HEK293T (cell line): ENCODE measurements around the gene KIF5C.

Source experiments
- CTCF ChIA-PET: fragments of 350-600 bp; formaldehyde crosslinking; extraction: SDS; loops from one replicate; lab custom pipeline; 2021; ENCODE audit warnings: antibody characterized with exemption, inconsistent platforms; lab: Yijun Ruan, JAX
- POLR2A ChIA-PET: fragments of 350-600 bp; formaldehyde crosslinking; extraction: SDS; loops from one replicate; lab custom pipeline; 2020; ENCODE audit warnings: antibody characterized with exemption, inconsistent platforms; lab: Yijun Ruan, JAX
- DNase-seq: peaks from one replicate; pipeline ENCODE4 v3.0.0; 2012; ENCODE audit warnings: mixed read lengths; ENCODE audit errors: extremely low spot score
- ARNT ChIP-seq: fragments of 450-650 bp; IDR thresholded peaks from 2 replicates; pipeline ENCODE4 v1.6.1; 2017; ENCODE audit warnings: mild to moderate bottlenecking
- BHLHE40 ChIP-seq: fragments of 450-650 bp; IDR thresholded peaks from 2 replicates; pipeline ENCODE4 v1.6.1; 2016; ENCODE audit warnings: mild to moderate bottlenecking, moderate library complexity, borderline replicate concordance
- CTBP1 ChIP-seq: fragments of 450-650 bp; IDR thresholded peaks from 2 replicates; pipeline ENCODE4 v1.6.1; 2016; ENCODE audit warnings: borderline replicate concordance
- ELF4 ChIP-seq: fragments of 450-650 bp; IDR thresholded peaks from 2 replicates; pipeline ENCODE4 v1.6.1; 2017; ENCODE audit warnings: antibody characterized with exemption
- FOXA1 ChIP-seq: fragments of 450-650 bp; IDR thresholded peaks from 2 replicates; pipeline ENCODE4 v1.6.1; 2016; ENCODE audit warnings: mild to moderate bottlenecking
- FOXK2 ChIP-seq: fragments of 450-650 bp; IDR thresholded peaks from 2 replicates; pipeline ENCODE4 v1.6.1; 2016; ENCODE audit warnings: mild to moderate bottlenecking
- FOXM1 ChIP-seq: fragments of 450-650 bp; IDR thresholded peaks from 2 replicates; pipeline ENCODE4 v1.6.1; 2017; ENCODE audit warnings: mild to moderate bottlenecking, borderline replicate concordance
- HDGF ChIP-seq: fragments of 450-650 bp; IDR thresholded peaks from 2 replicates; pipeline ENCODE4 v1.6.1; 2017; ENCODE audit warnings: antibody characterized with exemption, borderline replicate concordance
- L3MBTL2 ChIP-seq: fragments of 450-650 bp; conservative IDR thresholded peaks from 2 replicates; pipeline ENCODE4 v1.6.1; 2016; ENCODE audit warnings: mild to moderate bottlenecking
- LEF1 ChIP-seq: fragments of 450-650 bp; IDR thresholded peaks from 2 replicates; pipeline ENCODE4 v1.6.1; 2017; ENCODE audit warnings: mild to moderate bottlenecking, borderline replicate concordance
- NFRKB ChIP-seq: fragments of 450-650 bp; IDR thresholded peaks from 2 replicates; pipeline ENCODE4 v1.6.1; 2016; ENCODE audit warnings: mild to moderate bottlenecking, moderate library complexity
- SP1 ChIP-seq: fragments of 450-650 bp; IDR thresholded peaks from 2 replicates; pipeline ENCODE4 v1.6.1; 2017
- SUZ12 ChIP-seq: fragments of 450-650 bp; IDR thresholded peaks from 2 replicates; pipeline ENCODE4 v1.6.1; 2016; ENCODE audit warnings: mild to moderate bottlenecking
- TARDBP ChIP-seq: fragments of 450-650 bp; IDR thresholded peaks from 2 replicates; pipeline ENCODE4 v1.6.1; 2016
- ZNF384 ChIP-seq: fragments of 450-650 bp; IDR thresholded peaks from 2 replicates; pipeline ENCODE4 v1.6.1; 2016
- TF ChIP-seq, protein P1 (sequence below): fragments of 450-650 bp; IDR thresholded peaks from 2 replicates; pipeline ENCODE4 v1.6.1; 2016

Gene KIF5C

DNA sequence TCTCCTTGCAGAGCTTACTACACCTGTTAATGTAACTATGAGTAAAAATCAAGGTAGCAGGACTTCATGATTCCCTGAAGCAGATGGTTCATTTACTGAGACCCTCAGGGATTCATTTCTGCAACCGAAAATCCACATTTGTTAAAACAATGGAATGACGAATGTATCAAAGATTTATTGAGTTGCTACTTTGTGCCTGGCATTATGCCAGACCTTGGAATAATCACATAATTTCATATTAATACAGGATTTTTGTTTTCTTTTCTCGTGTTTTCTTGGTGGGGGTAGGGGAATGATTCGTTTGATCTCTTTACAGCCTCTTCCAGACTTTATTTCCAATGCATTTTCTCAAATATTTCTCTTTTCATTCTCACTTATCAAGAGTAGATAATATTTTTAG lies 8.9 kb upstream of the KIF5C start:
- CTCF ChIA-PET, result no interaction called here
- no peak for DNase-seq
- no peak for TF ChIP-seq SUZ12
- no peak for TF ChIP-seq NFRKB
- TF ChIP-seq CTBP1, result no peak
- TF ChIP-seq ZNF384, result no peak
- no peak for TF ChIP-seq FOXA1
- no peak for TF ChIP-seq FOXM1
- no peak for TF ChIP-seq HDGF
- TF ChIP-seq ARNT, result no peak
- TF ChIP-seq TARDBP, result no peak
- no peak for TF ChIP-seq BHLHE40
- TF ChIP-seq ELF4, result no peak
- no peak for TF ChIP-seq FOXK2
- TF ChIP-seq LEF1, result no peak
- POLR2A ChIA-PET, result no interaction called here

DNA sequence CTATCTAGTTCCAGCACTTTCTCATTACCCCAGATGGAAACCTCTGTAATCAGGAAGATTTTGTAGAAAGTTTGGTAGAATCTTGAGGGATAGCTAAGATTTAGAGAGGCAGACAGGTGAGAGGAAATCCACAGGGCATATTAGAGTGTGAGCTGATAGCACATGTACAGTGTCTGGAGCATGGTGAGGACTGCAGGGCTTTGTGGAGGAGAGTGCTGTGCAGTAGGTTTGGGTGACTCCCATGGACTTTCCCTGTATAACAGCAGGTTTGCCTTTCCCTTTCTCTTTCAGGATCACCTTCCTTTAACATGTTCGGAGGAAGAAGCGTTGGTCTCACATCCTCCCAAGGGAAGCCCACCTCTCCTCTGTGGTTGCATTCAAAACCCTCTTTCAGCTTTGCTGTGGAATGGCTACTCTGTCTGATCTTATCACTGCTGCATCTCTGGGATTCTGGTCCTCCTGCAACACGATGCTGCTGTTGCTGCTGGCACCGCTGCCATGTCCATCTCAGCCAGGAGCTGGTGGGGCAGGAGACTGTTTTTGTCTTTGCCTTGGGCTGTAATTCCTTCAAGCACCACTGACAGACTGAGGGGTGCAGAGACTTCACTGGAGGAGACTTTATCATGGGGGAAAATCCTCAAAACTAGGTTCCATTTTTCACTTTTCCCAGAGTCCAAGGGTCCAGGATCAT lies 7.8 kb upstream of the KIF5C start:
- ChIA-PET POLR2A (no interaction called here), CTCF (no interaction called here)
- DNase-seq, result no peak
- TF ChIP-seq FOXA1 (no peak), ELF4 (no peak), BHLHE40 (no peak), FOXM1 (no peak), LEF1 (no peak), ZNF384 (no peak), FOXK2 (no peak)

DNA sequence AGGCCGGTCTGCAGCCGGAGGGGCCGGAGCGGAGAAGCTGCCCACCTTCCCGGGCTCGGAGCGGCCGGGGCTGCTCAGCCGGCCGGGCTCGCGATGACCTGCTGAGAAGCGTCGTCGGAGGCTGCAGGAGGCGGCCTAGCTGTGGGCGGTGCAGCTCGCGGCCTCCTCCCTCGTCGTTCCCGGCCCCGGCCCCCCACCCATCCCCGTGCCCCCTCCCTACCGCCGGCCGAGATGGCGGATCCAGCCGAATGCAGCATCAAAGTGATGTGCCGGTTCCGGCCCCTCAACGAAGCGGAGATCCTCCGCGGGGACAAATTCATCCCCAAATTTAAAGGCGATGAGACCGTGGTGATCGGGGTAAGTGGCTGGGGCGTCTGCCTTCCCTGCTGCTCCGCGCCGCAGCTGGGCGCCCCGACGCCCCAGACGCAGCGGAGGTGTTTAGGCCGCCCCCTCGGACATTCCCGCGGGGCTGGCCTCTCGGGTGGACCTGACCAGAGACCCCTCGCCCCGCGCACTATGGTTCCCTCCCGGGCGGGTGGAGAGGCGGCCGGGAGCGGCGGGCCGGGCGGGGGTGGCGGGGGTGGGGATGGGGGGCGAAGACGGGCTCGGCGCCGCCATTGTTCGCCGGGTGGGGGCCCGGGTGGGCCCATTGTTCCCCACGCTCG lies 492 bp downstream of the KIF5C start:
- CTCF ChIA-PET, result no interaction called here

DNA sequence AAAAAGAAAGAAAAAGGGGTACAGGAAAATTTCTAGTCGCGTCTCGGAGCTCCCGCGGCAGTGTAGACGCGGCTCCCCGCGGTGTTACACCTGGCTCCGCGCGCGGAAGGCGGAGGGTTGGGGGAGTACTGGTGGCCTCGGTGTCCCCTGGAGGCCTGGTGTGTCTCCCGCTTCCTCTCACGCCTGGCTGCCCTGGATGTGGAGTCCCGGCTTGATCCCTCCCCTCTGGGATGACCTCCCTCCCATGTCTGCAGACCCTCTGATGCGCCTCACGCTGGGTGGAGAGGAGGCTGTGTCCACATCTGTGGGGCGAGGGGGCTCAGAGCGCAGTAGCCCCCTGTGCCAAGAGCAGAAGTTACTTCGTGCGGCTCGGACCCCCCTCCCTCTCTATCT lies 1.2 kb downstream of the KIF5C start:
- POLR2A ChIA-PET, result no interaction called here
- peak; percentile 24 for DNase-seq
- TF ChIP-seq, protein P1, sequence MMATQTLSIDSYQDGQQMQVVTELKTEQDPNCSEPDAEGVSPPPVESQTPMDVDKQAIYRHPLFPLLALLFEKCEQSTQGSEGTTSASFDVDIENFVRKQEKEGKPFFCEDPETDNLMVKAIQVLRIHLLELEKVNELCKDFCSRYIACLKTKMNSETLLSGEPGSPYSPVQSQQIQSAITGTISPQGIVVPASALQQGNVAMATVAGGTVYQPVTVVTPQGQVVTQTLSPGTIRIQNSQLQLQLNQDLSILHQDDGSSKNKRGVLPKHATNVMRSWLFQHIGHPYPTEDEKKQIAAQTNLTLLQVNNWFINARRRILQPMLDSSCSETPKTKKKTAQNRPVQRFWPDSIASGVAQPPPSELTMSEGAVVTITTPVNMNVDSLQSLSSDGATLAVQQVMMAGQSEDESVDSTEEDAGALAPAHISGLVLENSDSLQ, result no peak
- TF ChIP-seq CTBP1 (no peak), BHLHE40 (no peak), SP1 (no peak), TARDBP (no peak), L3MBTL2 (no peak), ARNT (no peak), SUZ12 (no peak), ZNF384 (no peak), FOXA1 (no peak), LEF1 (no peak), ELF4 (no peak), HDGF (no peak), NFRKB (no peak), FOXK2 (no peak), FOXM1 (no peak)
- CTCF ChIA-PET, result no interaction called here

More for the DNA sequence above, 492 bp downstream of the KIF5C start:
- TF ChIP-seq HDGF, result no peak
- no peak for TF ChIP-seq SUZ12
- TF ChIP-seq ELF4, result no peak
- TF ChIP-seq TARDBP, result no peak
- no peak for TF ChIP-seq FOXK2
- TF ChIP-seq NFRKB, result no peak
- no peak for TF ChIP-seq L3MBTL2
- no peak for TF ChIP-seq CTBP1
- no peak for TF ChIP-seq SP1
- TF ChIP-seq, protein P1, result no peak
- no peak for TF ChIP-seq LEF1
- TF ChIP-seq FOXM1, result no peak
- TF ChIP-seq BHLHE40, result no peak
- TF ChIP-seq ZNF384, result no peak
- TF ChIP-seq ARNT, result no peak
- POLR2A ChIA-PET, result no interaction called here
- peak; percentile 41 for DNase-seq

DNA sequence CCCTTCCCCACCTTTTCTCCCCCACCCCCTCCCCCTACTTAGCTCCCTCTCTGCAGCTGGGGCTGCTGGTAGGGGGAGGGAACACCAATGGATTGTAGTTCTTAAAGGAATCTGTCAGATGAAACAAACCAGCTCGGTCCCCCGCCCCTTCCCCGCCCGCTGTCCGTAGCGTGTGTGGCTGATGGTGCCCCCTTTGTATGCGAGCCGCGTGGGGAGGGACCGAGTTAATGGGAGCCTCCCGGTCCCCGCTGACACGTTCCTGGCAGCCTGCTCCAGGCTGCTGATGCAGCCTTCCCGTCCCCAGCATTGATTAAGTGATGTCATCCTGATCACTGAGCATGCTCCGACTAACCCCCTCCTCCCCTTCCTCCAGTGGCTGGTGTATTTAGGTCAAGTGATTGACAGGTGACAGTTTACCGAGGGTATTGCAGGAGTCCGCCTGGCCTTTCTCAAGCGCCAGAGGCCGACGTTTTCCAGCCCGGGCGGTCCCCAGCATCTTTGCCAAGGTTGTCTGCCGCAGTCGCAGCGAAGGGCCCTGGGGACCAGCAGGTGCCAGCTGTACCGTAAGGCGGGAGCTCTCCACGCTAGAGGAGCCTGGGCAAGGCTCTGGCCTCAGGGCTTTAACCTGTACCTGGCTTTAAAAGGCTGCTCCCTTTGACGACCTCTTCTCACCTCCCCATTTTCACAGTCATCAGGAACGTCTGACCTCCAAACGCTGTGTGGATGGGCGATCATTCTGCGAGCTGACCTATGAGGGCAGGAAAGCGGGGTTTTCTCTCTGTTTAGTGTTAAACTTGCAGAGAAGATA lies 1.8 kb downstream of the KIF5C start:
- ChIA-PET CTCF (no interaction called here), POLR2A (no interaction called here)
- DNase-seq, result peak; percentile 29

More for the DNA sequence above, 1.8 kb downstream of the KIF5C start:
- TF ChIP-seq SUZ12, result no peak
- no peak for TF ChIP-seq FOXA1
- TF ChIP-seq, protein P1, result peak; percentile 83
- TF ChIP-seq FOXM1, result no peak
